Liver (tissue), 3 donors: ENCODE measurements around the gene CDK2AP2.

Experiments used
- CTCF ChIP-seq: fragments of 150-350 bp; IDR thresholded peaks from 2 replicates; pipeline ENCODE4 v1.5.1; 2017; ENCODE audit warnings: improper control_type of control experiment, low read depth, low read length; ENCODE audit not compliant: missing input control
- FOXA1 ChIP-seq: IDR thresholded peaks from 2 replicates; pipeline ENCODE4 v1.6.1; 2016; ENCODE audit warnings: antibody characterized with exemption
- GABPA ChIP-seq, 2 donors: IDR thresholded peaks in 1 of 2; conservative IDR thresholded peaks in 1 of 2; 2 replicates each; pipeline ENCODE4 v1.6.1; 2016; ENCODE audit warnings: antibody characterized with exemption in 2 of 2, mild to moderate bottlenecking in 1 of 2, moderate library complexity in 1 of 2
- HNF4A ChIP-seq, 2 donors: conservative IDR thresholded peaks; 2 replicates each; pipeline ENCODE4 v1.6.1; 2016; ENCODE audit warnings: antibody characterized with exemption in 2 of 2, mild to moderate bottlenecking in 2 of 2
- HNF4G ChIP-seq: IDR thresholded peaks from 2 replicates; pipeline ENCODE4 v1.6.1; 2016; ENCODE audit warnings: antibody characterized with exemption
- JUND ChIP-seq, 2 donors: IDR thresholded peaks; 2 replicates each; pipeline ENCODE4 v1.6.1; 2016; ENCODE audit warnings: antibody characterized with exemption in 2 of 2
- MAX ChIP-seq: IDR thresholded peaks from 2 replicates; pipeline ENCODE4 v1.6.1; 2016; ENCODE audit warnings: antibody characterized with exemption
- RAD21 ChIP-seq, 2 donors: IDR thresholded peaks; 2 replicates each; pipeline ENCODE4 v1.6.1; 2016; ENCODE audit warnings: antibody characterized with exemption in 2 of 2, mild to moderate bottlenecking in 2 of 2
- SP1 ChIP-seq: IDR thresholded peaks from 2 replicates; pipeline ENCODE4 v1.6.1; 2018; ENCODE audit warnings: antibody characterized with exemption, mild to moderate bottlenecking
- TAF1 ChIP-seq: conservative IDR thresholded peaks from 2 replicates; pipeline ENCODE4 v1.6.1; 2016; ENCODE audit warnings: antibody characterized with exemption, mild to moderate bottlenecking
- YY1 ChIP-seq: IDR thresholded peaks from 2 replicates; pipeline ENCODE4 v1.6.1; 2016; ENCODE audit warnings: antibody characterized with exemption, mild to moderate bottlenecking
- TF ChIP-seq, protein P1 (sequence below): IDR thresholded peaks from 2 replicates; pipeline ENCODE4 v1.6.1; 2016; ENCODE audit warnings: antibody characterized with exemption, mild to moderate bottlenecking
- TF ChIP-seq, protein P2 (sequence below): IDR thresholded peaks from 2 replicates; pipeline ENCODE4 v1.6.1; 2016; ENCODE audit warnings: antibody characterized with exemption
- TF ChIP-seq, protein P3 (sequence below): IDR thresholded peaks from 2 replicates; pipeline ENCODE4 v1.6.1; 2016; ENCODE audit warnings: antibody characterized with exemption
- donor health status: healthy.
- donor health status: healthy.

- TF ChIP-seq CTCF (no peak), HNF4A (conservative IDR thresholded peaks at IDR 0.05) (peak; percentile 52 to 61), MAX (no peak), HNF4G (no peak), TAF1 (no peak), JUND (IDR thresholded peaks at IDR 0.05) (peak; percentile 19 to 44), RAD21 (IDR thresholded peaks at IDR 0.05) (no peak), YY1 (no peak), SP1 (peak; percentile 74), FOXA1 (no peak), GABPA (IDR thresholded peaks at IDR 0.05 in 1 of 2, conservative IDR thresholded peaks at IDR 0.05 in 1 of 2) (no peak)
- TF ChIP-seq, protein P1, sequence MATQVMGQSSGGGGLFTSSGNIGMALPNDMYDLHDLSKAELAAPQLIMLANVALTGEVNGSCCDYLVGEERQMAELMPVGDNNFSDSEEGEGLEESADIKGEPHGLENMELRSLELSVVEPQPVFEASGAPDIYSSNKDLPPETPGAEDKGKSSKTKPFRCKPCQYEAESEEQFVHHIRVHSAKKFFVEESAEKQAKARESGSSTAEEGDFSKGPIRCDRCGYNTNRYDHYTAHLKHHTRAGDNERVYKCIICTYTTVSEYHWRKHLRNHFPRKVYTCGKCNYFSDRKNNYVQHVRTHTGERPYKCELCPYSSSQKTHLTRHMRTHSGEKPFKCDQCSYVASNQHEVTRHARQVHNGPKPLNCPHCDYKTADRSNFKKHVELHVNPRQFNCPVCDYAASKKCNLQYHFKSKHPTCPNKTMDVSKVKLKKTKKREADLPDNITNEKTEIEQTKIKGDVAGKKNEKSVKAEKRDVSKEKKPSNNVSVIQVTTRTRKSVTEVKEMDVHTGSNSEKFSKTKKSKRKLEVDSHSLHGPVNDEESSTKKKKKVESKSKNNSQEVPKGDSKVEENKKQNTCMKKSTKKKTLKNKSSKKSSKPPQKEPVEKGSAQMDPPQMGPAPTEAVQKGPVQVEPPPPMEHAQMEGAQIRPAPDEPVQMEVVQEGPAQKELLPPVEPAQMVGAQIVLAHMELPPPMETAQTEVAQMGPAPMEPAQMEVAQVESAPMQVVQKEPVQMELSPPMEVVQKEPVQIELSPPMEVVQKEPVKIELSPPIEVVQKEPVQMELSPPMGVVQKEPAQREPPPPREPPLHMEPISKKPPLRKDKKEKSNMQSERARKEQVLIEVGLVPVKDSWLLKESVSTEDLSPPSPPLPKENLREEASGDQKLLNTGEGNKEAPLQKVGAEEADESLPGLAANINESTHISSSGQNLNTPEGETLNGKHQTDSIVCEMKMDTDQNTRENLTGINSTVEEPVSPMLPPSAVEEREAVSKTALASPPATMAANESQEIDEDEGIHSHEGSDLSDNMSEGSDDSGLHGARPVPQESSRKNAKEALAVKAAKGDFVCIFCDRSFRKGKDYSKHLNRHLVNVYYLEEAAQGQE = no peak
- TF ChIP-seq, protein P2, sequence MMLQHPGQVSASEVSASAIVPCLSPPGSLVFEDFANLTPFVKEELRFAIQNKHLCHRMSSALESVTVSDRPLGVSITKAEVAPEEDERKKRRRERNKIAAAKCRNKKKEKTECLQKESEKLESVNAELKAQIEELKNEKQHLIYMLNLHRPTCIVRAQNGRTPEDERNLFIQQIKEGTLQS = no peak
- TF ChIP-seq, protein P3, sequence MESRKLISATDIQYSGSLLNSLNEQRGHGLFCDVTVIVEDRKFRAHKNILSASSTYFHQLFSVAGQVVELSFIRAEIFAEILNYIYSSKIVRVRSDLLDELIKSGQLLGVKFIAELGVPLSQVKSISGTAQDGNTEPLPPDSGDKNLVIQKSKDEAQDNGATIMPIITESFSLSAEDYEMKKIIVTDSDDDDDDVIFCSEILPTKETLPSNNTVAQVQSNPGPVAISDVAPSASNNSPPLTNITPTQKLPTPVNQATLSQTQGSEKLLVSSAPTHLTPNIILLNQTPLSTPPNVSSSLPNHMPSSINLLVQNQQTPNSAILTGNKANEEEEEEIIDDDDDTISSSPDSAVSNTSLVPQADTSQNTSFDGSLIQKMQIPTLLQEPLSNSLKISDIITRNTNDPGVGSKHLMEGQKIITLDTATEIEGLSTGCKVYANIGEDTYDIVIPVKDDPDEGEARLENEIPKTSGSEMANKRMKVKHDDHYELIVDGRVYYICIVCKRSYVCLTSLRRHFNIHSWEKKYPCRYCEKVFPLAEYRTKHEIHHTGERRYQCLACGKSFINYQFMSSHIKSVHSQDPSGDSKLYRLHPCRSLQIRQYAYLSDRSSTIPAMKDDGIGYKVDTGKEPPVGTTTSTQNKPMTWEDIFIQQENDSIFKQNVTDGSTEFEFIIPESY = no peak
Observed at GRCh38 chr11:67525275-67525976, 17.5 kb upstream of the CDK2AP2 start.
